ENCODE results near the gene REXO2. TPM values are rescaled to one million over a fixed set of nuclear protein-coding genes. Genes with fewer than 3 reads are reported as not detected.

The REXO2 gene
- total and polyA plus RNA-seq, 2 of the 13 experiments (the other 11 are each of a cell fraction or from before 2014, with no cell fraction given), result 95.6 to 104 TPM

DNA sequence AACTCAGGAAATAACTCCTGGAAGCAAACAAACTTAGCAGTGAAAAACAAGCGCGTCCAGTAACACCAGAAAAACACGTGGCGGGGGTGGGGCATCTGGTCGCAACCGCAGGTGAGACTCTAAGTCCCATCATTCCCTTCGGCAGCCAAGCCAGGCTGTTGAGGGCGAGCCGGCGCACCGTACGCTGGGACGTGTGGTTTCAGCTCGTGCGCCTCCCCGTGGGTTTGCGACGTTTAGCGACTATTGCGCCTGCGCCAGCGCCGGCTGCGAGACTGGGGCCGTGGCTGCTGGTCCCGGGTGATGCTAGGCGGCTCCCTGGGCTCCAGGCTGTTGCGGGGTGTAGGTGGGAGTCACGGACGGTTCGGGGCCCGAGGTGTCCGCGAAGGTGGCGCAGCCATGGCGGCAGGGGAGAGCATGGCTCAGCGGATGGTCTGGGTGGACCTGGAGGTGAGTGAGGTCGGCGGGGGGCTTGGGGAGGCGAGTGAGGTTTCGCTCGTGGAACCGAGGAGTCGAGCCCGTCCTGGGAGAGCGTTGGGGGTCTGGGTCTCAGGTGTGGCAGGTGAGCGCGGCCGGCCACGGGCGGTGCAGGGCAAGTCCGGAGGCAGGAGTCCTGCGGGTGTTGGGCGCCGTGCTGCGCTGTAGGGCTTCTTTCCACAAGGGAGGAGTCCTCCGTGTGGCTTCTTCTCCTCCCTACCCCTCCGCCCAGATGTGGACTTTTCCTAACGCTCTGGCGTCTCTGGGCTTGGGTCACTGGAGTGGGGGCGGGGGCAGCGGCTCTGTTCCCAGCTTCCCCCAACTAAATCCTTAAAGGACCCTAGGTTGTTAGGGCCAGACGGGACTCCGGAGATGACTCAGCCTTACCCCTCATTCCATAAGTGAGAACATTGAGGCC, at the start of gene REXO2 (continued):
- TF ChIP-seq FOXK2 (IDR thresholded peaks at IDR 0.05), result peak; percentile 38; the same call in 1 of the 2 replicates
- TF ChIP-seq RFX3 (CRISPR knock-in tag; IDR thresholded peaks at IDR 0.05), result no peak
- peak; percentile 79; the same call in 1 of the 2 replicates for TF ChIP-seq SALL2 (CRISPR knock-in tag; IDR thresholded peaks at IDR 0.05)
- no peak for TF ChIP-seq MAZ (IDR thresholded peaks at IDR 0.05; ENCODE audit: borderline replicate concordance, low read depth, low read length)
- TF ChIP-seq MAZ (CRISPR knock-in tag; IDR thresholded peaks at IDR 0.05; ENCODE audit: low read depth), result peak; percentile 76
- TF ChIP-seq HCFC1 (IDR thresholded peaks at IDR 0.05; ENCODE audit: low read depth, low read length), result peak; percentile 94
- TF ChIP-seq, protein P1, sequence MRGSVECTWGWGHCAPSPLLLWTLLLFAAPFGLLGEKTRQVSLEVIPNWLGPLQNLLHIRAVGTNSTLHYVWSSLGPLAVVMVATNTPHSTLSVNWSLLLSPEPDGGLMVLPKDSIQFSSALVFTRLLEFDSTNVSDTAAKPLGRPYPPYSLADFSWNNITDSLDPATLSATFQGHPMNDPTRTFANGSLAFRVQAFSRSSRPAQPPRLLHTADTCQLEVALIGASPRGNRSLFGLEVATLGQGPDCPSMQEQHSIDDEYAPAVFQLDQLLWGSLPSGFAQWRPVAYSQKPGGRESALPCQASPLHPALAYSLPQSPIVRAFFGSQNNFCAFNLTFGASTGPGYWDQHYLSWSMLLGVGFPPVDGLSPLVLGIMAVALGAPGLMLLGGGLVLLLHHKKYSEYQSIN (CRISPR knock-in tag; IDR thresholded peaks at IDR 0.05; ENCODE audit: borderline replicate concordance), result no peak
- no peak for TF ChIP-seq BRF2 (CRISPR knock-in tag; IDR thresholded peaks at IDR 0.05)
- TF ChIP-seq, protein P2, sequence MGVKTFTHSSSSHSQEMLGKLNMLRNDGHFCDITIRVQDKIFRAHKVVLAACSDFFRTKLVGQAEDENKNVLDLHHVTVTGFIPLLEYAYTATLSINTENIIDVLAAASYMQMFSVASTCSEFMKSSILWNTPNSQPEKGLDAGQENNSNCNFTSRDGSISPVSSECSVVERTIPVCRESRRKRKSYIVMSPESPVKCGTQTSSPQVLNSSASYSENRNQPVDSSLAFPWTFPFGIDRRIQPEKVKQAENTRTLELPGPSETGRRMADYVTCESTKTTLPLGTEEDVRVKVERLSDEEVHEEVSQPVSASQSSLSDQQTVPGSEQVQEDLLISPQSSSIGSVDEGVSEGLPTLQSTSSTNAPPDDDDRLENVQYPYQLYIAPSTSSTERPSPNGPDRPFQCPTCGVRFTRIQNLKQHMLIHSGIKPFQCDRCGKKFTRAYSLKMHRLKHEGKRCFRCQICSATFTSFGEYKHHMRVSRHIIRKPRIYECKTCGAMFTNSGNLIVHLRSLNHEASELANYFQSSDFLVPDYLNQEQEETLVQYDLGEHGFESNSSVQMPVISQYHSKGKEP (CRISPR knock-in tag; IDR thresholded peaks at IDR 0.05), result no peak
- no peak for TF ChIP-seq ZNF670 (CRISPR knock-in tag; IDR thresholded peaks at IDR 0.05; ENCODE audit: borderline replicate concordance)
- TF ChIP-seq ZNF530 (CRISPR knock-in tag; IDR thresholded peaks at IDR 0.05; ENCODE audit: low read depth), result no peak
- TF ChIP-seq HNRNPLL (IDR thresholded peaks at IDR 0.05; ENCODE audit: low read depth, low read length, poor library complexity, severe bottlenecking), result peak; percentile 91
- no peak for TF ChIP-seq ZNF510 (CRISPR knock-in tag; IDR thresholded peaks at IDR 0.05; ENCODE audit: low read depth)
- TF ChIP-seq, protein P3, sequence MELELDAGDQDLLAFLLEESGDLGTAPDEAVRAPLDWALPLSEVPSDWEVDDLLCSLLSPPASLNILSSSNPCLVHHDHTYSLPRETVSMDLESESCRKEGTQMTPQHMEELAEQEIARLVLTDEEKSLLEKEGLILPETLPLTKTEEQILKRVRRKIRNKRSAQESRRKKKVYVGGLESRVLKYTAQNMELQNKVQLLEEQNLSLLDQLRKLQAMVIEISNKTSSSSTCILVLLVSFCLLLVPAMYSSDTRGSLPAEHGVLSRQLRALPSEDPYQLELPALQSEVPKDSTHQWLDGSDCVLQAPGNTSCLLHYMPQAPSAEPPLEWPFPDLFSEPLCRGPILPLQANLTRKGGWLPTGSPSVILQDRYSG (CRISPR knock-in tag; IDR thresholded peaks at IDR 0.05), result no peak
- TF ChIP-seq GZF1 (CRISPR knock-in tag; IDR thresholded peaks at IDR 0.05), result no peak
- no peak for TF ChIP-seq ZNF639 (CRISPR knock-in tag; conservative IDR thresholded peaks at IDR 0.05)
- TF ChIP-seq RNF2 (conservative IDR thresholded peaks at IDR 0.05; ENCODE audit: low read depth), result peak; percentile 52; the same call in 1 of the 2 replicates
- no peak for TF ChIP-seq ZNF550 (CRISPR knock-in tag; IDR thresholded peaks at IDR 0.05; ENCODE audit: borderline replicate concordance)
- peak; percentile 81; the same call in 1 of the 2 replicates for TF ChIP-seq NR0B2 (CRISPR knock-in tag; IDR thresholded peaks at IDR 0.05)
- TF ChIP-seq, protein P4, sequence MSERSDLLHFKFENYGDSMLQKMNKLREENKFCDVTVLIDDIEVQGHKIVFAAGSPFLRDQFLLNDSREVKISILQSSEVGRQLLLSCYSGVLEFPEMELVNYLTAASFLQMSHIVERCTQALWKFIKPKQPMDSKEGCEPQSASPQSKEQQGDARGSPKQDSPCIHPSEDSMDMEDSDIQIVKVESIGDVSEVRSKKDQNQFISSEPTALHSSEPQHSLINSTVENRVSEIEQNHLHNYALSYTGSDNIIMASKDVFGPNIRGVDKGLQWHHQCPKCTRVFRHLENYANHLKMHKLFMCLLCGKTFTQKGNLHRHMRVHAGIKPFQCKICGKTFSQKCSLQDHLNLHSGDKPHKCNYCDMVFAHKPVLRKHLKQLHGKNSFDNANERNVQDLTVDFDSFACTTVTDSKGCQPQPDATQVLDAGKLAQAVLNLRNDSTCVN (CRISPR knock-in tag; IDR thresholded peaks at IDR 0.05; ENCODE audit: borderline replicate concordance), result peak; percentile 48
- no peak; the same call in 1 of the 2 replicates for TF ChIP-seq KAT8 (CRISPR knock-in tag; IDR thresholded peaks at IDR 0.05)

Data from HepG2 (cell line).